GM21723 (cell line): ENCODE data around the gene GLOD4.
"Not testable (repeated sequence)": the region's sequence is repeated elsewhere in the genome, so short reads cannot be mapped to it uniquely, and the experiment has no call there.

Experiments used
- ATAC-seq: cut with Tn5 transposase; IDR thresholded peaks from one replicate; pipeline ENCODE4 v1.9.1; 2021; ENCODE audit warnings: mild to moderate bottlenecking, moderate library complexity; ENCODE audit not compliant: unreplicated experiment

The GLOD4 gene

GRCh38 chr17:802901-803881, 21.1 kb upstream of the GLOD4 start:
- ATAC-seq, result no peak

GRCh38 chr17:802481-802880, 20.4 kb upstream of the GLOD4 start:
- ATAC-seq, result no peak

GRCh38 chr17:801660-802059, 19.6 kb upstream of the GLOD4 start:
- ATAC-seq, result no peak

DNA sequence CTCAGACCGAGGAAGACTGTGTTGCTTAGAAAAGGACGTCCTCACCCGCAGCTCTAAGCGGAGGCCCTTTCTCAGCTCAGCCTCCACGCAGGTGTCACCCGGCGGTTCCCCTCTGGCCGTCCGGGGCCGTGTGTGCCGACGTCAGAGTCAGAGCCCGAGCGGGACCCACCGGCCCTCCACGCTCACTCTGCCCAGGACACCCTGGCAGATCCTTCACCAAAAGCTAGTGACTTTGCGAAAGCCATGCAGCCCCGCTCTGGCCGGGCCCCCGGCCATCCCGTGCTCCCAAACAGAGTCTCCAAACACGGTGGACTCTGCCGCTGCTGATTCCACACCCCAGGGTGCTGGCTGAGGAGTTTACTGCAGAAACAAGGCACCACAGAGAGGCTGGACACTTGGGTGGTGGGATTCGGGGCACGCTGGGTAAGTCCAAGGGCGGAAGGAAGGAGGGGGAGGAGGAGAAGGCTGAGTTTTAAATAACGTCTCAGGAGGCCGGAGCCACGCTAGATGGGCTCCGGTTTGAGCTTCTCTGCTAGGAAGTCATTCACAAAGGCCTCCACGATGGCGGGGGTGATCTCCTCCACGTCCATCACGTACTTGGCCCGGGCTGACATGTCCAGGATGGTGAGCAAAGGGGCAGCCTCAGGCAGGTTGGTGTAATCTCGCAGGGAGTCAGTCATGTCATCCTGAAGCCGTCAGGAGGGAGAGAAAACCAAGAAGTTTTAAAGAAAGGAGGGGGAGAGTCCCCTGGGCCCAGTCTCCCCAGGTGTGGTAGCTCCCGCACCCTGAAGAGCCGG, 18.6 kb upstream of the GLOD4 start:
- ATAC-seq, result no peak

GRCh38 chr17:799261-799660, 17.2 kb upstream of the GLOD4 start:
- no peak for ATAC-seq

DNA sequence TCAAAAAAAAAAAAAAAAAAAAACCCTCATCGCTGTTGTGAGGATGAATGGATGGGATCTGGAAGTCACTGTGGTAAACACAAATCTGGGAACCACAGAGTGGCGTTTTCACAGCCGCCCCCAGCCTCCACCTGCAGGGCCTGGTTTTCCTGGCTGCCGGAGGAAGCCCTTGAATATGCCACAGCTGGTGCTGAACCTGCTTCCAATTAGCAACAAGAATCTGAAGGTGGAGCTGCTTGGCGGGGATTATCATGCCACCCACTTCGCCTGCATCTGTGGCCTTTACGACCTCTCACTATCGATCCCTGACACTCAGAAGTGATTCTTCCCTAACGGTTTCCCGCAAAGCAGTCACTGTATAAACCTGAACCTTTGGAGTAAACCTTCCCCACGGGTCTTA, 16.2 kb upstream of the GLOD4 start:
- no peak for ATAC-seq

DNA sequence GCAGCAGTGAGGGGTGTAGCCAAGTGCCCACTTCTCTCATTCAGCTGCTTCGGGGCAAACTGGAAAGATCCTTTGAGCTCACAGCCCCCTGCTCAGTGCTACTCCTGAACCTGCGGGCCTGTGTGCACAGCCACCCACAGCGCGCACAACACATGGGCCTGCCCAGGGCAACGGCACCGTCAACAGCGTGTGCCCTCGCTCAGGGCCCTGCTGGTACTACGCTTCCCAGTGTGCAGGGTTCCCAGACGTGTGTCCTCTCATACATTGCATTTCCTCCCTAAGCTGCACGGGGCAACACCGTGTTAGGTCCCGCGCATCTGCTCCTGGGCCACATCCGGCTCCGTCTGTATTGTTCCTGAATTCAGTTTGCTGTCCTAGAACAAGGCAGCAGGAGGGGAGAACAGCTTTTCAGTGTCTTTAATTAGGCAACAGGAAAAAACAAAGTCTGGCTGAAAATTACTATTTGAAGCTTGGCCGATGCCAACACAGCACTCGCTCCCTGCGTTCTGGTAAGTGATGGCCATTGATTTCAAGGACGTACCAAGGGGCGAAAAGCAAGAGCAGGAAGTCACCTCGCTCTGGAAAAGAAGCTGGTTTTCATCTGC, 15.3 kb upstream of the GLOD4 start:
- no peak for ATAC-seq

DNA sequence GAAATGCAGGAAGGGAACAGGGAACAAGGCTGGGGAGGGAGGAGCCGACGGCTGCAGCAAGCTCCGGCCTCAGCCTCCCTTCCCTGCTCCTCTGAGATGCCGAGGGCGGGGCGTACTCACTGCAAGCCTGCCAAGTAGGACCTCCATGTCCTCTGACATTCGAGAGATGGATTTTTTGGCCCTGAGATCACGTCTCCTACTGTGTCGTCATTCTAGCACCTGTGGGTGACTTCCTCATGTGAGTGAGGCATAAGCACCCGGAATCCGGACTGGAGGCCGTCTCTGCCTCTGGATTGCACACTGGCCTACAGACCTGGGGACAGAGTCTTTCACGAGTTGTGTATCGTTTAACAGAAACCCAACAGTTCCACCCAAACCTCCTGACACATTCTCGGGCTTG, 14.5 kb upstream of the GLOD4 start:
- ATAC-seq, result no peak

DNA sequence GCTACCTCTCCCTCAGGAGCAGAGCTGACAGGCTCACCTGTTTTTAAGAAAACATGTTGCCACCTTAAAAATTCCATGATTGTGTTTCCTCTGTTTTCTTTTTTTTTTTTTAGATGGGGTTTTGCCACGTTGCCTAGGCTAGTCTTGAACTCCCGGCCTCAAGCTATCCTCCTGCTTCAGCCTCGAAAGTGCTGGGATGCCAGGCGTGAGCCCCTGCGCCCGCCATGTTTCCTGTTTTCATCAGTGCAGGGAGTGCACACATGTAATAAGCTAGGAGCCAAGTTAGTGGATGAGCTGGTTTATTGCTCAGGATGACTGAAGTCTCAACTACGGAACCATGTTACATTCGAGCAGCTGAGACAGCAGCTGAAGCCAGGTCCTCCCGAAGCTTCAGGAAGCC, 13.6 kb upstream of the GLOD4 start:
- ATAC-seq, result no peak

DNA sequence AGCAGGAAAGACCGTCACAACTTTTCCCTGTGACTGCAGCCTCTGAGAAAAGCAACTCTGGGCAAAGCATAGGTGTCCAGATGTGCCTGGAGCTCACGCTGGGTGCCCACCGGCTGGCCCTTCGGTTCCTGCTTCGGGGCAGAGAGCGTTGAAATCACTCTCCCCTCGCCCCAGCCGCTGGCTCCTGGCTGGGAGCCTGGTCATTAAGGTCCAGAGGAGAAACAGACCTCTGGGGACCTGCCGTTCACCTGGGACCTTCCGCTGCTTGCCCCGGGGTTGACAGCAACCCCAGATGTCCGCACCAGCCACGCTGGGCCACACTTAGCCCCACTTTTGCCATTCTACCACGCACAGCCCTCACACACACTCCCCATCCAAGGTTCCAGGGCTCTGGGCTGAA, 13.2 kb upstream of the GLOD4 start:
- ATAC-seq, result no peak

- no peak for ATAC-seq
These were observed 12.8 kb upstream of the GLOD4 start for GRCh38 chr17:794876-795275.

GRCh38 chr17:792277-792676, 10.2 kb upstream of the GLOD4 start:
- ATAC-seq, result no peak

DNA sequence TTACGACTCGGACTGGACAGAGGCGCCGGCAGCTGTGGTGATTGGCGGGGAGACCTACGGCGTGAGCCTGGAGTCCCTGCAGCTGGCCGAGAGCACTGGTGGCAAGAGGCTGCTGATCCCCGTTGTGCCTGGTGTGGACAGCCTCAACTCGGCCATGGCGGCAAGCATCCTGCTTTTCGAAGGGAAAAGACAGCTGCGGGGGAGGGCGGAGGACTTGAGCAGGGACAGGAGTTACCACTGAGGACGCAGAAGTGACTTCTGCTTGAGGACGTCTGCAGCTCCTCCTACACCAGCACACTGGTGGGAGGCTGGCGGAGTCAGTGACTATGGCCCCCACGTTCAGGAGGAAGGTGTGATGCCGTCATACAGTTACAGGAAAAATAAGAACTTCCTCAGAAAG, 9.7 kb upstream of the GLOD4 start:
- ATAC-seq, result no peak

DNA sequence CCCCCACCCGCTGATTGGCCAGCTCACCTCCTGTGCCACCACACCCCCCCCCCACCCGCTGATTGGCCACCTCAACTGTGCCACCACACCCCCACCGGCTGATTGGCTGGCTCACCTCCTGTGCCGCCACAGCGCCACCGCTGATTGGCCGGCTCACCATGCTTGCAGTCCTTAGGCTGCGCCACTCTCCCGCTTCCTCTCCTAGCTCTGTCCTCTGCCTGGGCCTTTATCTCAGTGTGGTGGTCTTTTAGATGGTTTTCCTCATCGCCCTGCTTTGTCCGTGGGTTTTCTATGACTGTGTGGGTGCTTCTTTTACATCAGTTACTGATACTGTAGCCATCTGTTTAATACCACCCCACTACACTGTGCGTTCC, 8.8 kb upstream of the GLOD4 start:
- ATAC-seq, result not testable (repeated sequence)

- not testable (repeated sequence) for ATAC-seq
These were observed 8.1 kb upstream of the GLOD4 start for GRCh38 chr17:789931-790873.

GRCh38 chr17:789160-789840, 7.2 kb upstream of the GLOD4 start:
- ATAC-seq, result no peak

GRCh38 chr17:788551-788950, 6.5 kb upstream of the GLOD4 start:
- no peak for ATAC-seq

DNA sequence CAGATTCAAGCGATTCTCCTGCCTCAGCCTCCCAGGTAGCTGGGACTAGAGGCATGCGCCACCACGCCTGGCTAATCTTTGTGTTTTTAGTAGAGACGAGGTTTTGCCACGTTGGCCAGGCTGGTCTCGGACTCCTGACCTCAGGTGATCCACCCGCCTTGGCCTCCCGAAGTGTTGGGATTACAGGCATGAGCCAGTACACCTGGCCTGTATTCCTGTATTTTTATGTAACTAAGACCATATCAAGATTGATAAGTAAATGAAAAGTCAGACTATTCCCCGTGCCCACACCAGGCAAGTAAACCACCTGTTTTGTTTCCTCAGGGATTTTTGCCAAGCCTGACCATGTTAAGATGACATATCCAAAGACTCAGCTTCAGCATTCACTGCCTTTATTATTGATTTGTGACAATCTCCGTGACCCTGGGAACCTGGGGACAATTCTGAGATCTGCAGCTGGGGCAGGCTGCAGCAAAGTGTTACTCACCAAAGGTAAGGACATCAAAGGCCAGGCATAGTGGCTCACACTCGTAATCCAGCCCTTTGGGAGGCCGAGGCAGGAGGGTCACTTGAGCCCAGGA, 5.7 kb upstream of the GLOD4 start:
- ATAC-seq, result no peak

GRCh38 chr17:785901-786300, 3.8 kb upstream of the GLOD4 start:
- ATAC-seq, result not testable (repeated sequence)

- ATAC-seq, result no peak
These were observed 2.1 kb upstream of the GLOD4 start for GRCh38 chr17:784143-784542.
